Ureter (tissue), 1 donor: ENCODE measurements around the gene LRRC73. TPM values are rescaled to one million over a fixed set of nuclear protein-coding genes. Genes with fewer than 3 reads are reported as not detected.
"Not testable (repeated sequence)": the region's sequence is repeated elsewhere in the genome, so short reads cannot be mapped to it uniquely, and the experiment has no call there.

Experiments used
- DNase-seq: peaks from one replicate; pipeline ENCODE4 v3.0.0-alpha.2; 2020; ENCODE audit warnings: low spot score
- total RNA-seq: library from RNA; stranded (reverse); gene quantifications from one replicate; pipeline ENCODE4 v1.2.4, GENCODE V29; 2023
- donor health status: DM: yes; HTN: yes; CAD: no.

Gene LRRC73
- total RNA-seq, 1 donor from 2014 or later = 0.57 TPM

DNA sequence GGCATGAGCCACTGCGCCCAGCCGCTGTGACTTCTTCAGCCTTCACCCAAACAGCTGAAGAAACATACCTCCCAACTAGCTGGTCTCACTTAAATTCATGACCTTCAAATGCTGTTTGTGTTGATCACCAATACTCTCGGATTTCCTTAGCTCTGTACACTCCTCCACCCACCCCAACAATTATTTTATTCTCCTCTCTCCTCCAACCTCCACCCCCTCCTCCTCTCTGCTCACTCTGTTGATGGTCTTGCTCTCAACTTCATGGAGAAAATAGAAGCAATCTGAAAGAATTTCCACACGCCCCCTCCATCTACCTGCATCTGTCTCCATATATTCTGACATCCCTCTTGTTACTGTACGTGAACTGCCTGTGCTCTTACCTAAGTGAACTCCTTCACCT is 48.2 kb downstream of the LRRC73 start:
- no peak for DNase-seq

DNA sequence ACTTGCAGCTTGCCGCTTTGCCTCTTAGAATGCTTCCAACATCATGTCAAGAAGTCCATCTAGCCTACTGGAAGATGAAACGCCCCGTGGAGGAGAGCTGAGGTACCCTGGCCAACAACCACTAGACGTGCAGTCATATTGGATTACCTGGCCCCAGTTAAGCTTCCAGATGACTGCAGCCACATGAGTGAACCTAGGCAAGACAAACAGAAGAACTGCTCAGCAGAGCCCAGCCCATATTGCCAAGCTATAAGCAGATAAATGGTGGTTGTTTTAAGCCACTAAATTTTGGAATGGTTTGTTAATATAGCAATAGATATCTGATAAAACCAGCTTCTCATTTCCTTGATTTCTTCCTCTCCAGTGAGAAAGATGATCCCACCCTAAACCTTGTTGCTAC is 50.1 kb downstream of the LRRC73 start:
- DNase-seq = no peak

DNA sequence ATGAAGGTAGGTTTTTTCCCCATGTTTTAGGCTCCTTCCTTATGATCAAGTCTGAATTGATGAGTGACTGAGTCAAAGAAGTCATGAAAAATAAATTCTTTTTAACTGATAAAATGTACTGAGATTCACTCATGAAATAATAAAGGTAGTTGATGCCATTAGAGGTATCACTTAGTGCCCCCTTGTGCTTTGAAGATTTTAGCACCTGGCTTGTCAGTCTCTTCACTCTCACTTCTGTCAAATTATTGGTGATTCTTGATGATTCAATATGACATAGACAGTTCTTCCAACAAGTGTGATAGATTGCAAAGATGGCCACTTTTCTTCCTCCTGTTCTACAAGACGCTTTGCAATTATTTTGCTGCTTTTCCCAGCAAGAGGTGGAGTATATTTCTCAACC is 50.6 kb downstream of the LRRC73 start:
- no peak for DNase-seq

- not testable (repeated sequence) for DNase-seq
Measured at GRCh38 chr6:43458154-43458553, 52.0 kb downstream of the LRRC73 start.

GRCh38 chr6:43457643-43458042 is 52.5 kb downstream of the LRRC73 start:
- no peak for DNase-seq

Other genes starting within 250 kb of the LRRC73 start
- not detected for gene SLC22A7, start 212.1 kb downstream of the LRRC73 start, total RNA-seq
- 1.5 TPM for gene CRIP3, start 201.5 kb downstream of the LRRC73 start, total RNA-seq
- gene ZNF318, start 140.7 kb downstream of the LRRC73 start, total RNA-seq = 14.7 TPM
- gene ABCC10, start 82.8 kb downstream of the LRRC73 start, total RNA-seq = 52.7 TPM
- gene DLK2, start 54.8 kb downstream of the LRRC73 start, total RNA-seq = 3.2 TPM
- 36.5 TPM for gene TJAP1, start 32.8 kb downstream of the LRRC73 start, total RNA-seq
- gene YIPF3, start 6.6 kb upstream of the LRRC73 start, total RNA-seq = 84.6 TPM
- 60.4 TPM for gene POLR1C, start 6.7 kb upstream of the LRRC73 start, total RNA-seq
- gene XPO5, start 65.7 kb upstream of the LRRC73 start, total RNA-seq = 47.9 TPM
- 10.8 TPM for gene POLH, start 65.8 kb upstream of the LRRC73 start, total RNA-seq
- 74.1 TPM for gene GTPBP2, start 118.9 kb upstream of the LRRC73 start, total RNA-seq
- gene MAD2L1BP, start 125.5 kb upstream of the LRRC73 start, total RNA-seq = 27.2 TPM
- gene RSPH9, start 134.7 kb upstream of the LRRC73 start, total RNA-seq = 0.68 TPM
- 41.8 TPM for gene MRPS18A, start 177.4 kb upstream of the LRRC73 start, total RNA-seq